ENCODE results near the gene EPB41L2. TPM values are rescaled to one million over a fixed set of nuclear protein-coding genes. Genes with fewer than 3 reads are reported as not detected.

Gene EPB41L2
- total and polyA plus RNA-seq, 2 experiments from 2014 or later, result 76.2 to 91.7 TPM

DNA sequence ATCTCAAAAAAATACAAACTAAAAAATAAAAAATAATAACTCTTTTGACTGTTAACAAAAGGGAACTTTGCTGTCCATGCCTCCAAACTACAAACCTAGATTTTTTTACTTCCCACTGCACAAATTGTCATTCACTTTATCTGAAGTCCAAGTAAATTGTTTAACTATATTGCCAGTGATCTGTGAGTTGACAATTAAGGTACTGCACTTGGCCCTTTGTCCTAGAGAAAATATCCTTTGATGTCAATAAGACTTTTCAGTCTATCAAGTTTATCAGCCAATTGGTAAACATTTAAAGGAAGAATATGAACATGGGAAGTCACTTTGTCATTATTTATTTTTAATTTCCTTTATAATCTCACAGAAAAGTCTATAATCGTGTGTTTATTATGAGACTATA lies 19.3 kb upstream of the EPB41L2 start (continued):
- no peak for TF ChIP-seq CTCF (conservative IDR thresholded peaks at IDR 0.05; ENCODE audit: low read depth in 2 of 2)
- TF ChIP-seq EZH2phosphoT487 (IDR thresholded peaks at IDR 0.05; ENCODE audit: unreplicated experiment), result no peak
- TF ChIP-seq, protein P1, sequence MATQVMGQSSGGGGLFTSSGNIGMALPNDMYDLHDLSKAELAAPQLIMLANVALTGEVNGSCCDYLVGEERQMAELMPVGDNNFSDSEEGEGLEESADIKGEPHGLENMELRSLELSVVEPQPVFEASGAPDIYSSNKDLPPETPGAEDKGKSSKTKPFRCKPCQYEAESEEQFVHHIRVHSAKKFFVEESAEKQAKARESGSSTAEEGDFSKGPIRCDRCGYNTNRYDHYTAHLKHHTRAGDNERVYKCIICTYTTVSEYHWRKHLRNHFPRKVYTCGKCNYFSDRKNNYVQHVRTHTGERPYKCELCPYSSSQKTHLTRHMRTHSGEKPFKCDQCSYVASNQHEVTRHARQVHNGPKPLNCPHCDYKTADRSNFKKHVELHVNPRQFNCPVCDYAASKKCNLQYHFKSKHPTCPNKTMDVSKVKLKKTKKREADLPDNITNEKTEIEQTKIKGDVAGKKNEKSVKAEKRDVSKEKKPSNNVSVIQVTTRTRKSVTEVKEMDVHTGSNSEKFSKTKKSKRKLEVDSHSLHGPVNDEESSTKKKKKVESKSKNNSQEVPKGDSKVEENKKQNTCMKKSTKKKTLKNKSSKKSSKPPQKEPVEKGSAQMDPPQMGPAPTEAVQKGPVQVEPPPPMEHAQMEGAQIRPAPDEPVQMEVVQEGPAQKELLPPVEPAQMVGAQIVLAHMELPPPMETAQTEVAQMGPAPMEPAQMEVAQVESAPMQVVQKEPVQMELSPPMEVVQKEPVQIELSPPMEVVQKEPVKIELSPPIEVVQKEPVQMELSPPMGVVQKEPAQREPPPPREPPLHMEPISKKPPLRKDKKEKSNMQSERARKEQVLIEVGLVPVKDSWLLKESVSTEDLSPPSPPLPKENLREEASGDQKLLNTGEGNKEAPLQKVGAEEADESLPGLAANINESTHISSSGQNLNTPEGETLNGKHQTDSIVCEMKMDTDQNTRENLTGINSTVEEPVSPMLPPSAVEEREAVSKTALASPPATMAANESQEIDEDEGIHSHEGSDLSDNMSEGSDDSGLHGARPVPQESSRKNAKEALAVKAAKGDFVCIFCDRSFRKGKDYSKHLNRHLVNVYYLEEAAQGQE (IDR thresholded peaks at IDR 0.05; ENCODE audit: unreplicated experiment), result no peak
- no peak for TF ChIP-seq ZNF114 (CRISPR knock-in tag; IDR thresholded peaks at IDR 0.05)
- no peak for TF ChIP-seq NANOG (IDR thresholded peaks at IDR 0.05; ENCODE audit: borderline replicate concordance)

DNA sequence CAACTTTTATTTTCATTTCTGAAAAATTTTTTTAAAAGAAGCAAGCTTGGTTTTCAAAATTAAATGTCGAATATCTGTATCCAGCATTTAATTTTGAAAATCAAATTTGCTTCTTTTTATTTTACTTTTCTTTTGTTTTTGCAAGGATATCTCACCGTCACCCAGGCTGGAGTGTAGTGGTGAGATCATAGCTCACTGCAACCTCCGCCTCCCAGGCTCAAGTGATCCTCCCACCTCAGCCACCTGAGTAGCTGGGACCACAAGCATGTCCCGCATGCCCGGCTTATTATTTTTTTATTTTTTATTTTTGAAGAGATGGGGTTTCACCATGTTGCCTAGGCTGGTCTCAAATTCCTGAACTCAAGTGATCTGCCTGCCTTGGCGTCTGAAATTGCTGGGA lies 17.0 kb upstream of the EPB41L2 start:
- Histone ChIP-seq H3F3A (replicated peaks; ENCODE audit: low read depth) (no peaks in the 10 kb centered on the region), H3K4me1 (ENCODE audit: insufficient read depth) (no peaks in the 10 kb centered on the region), H3K27me3 (ENCODE audit: insufficient read depth) (no peaks in the 10 kb centered on the region), H3K27ac (ENCODE audit: low read depth) (no peak overlapping the region), H3K9me2 (ENCODE audit: insufficient read depth) (no peaks in the 10 kb centered on the region), H4K20me1 (replicated peaks; ENCODE audit: insufficient read depth) (no peaks in the 10 kb centered on the region), H3K36me3 (ENCODE audit: insufficient read depth) (no peaks in the 10 kb centered on the region), H3K79me2 (replicated peaks; ENCODE audit: insufficient read depth) (no peaks in the 10 kb centered on the region), H3K4me3 (no peak overlapping the region), H2AFZ (no peak overlapping the region), H3K4me2 (no peak overlapping the region)
- H3K36me3 Mint-ChIP-seq (ENCODE audit: low read depth), result peaks cover under 1% of the 10 kb centered on the region; the same call in 1 of the 3 replicates
- H3K27me3 Mint-ChIP-seq (ENCODE audit: insufficient read depth, low read depth, poor library complexity), result no peaks in the 10 kb centered on the region
- H3K9me3 Mint-ChIP-seq, result peaks cover 2% of the 10 kb centered on the region; the same call in 2 of the 3 replicates
- DNase-seq (ENCODE audit: low spot score) (no peak), ATAC-seq (no peak)
- H3K4me1 Mint-ChIP-seq, result no peaks in the 10 kb centered on the region
- H3K4me3 Mint-ChIP-seq, result no peak overlapping the region
- no peak overlapping the region for H3K27ac Mint-ChIP-seq
- no peak for TF ChIP-seq POLR2AphosphoS5 (IDR thresholded peaks at IDR 0.05; ENCODE audit: low read depth)
- no peak for TF ChIP-seq NANOG (IDR thresholded peaks at IDR 0.05; ENCODE audit: borderline replicate concordance)
- TF ChIP-seq ZNF114 (CRISPR knock-in tag; IDR thresholded peaks at IDR 0.05), result no peak
- TF ChIP-seq CTCF (conservative IDR thresholded peaks at IDR 0.05; ENCODE audit: low read depth in 2 of 2), result no peak
- no peak for TF ChIP-seq EZH2 (IDR thresholded peaks at IDR 0.05; ENCODE audit: low read depth, unreplicated experiment)
- TF ChIP-seq JUNB (IDR thresholded peaks at IDR 0.05; ENCODE audit: unreplicated experiment), result no peak
- no peak for TF ChIP-seq EZH2phosphoT487 (IDR thresholded peaks at IDR 0.05; ENCODE audit: unreplicated experiment)
- no peak for TF ChIP-seq STAT1 (IDR thresholded peaks at IDR 0.05; ENCODE audit: unreplicated experiment)
- TF ChIP-seq, protein P2, sequence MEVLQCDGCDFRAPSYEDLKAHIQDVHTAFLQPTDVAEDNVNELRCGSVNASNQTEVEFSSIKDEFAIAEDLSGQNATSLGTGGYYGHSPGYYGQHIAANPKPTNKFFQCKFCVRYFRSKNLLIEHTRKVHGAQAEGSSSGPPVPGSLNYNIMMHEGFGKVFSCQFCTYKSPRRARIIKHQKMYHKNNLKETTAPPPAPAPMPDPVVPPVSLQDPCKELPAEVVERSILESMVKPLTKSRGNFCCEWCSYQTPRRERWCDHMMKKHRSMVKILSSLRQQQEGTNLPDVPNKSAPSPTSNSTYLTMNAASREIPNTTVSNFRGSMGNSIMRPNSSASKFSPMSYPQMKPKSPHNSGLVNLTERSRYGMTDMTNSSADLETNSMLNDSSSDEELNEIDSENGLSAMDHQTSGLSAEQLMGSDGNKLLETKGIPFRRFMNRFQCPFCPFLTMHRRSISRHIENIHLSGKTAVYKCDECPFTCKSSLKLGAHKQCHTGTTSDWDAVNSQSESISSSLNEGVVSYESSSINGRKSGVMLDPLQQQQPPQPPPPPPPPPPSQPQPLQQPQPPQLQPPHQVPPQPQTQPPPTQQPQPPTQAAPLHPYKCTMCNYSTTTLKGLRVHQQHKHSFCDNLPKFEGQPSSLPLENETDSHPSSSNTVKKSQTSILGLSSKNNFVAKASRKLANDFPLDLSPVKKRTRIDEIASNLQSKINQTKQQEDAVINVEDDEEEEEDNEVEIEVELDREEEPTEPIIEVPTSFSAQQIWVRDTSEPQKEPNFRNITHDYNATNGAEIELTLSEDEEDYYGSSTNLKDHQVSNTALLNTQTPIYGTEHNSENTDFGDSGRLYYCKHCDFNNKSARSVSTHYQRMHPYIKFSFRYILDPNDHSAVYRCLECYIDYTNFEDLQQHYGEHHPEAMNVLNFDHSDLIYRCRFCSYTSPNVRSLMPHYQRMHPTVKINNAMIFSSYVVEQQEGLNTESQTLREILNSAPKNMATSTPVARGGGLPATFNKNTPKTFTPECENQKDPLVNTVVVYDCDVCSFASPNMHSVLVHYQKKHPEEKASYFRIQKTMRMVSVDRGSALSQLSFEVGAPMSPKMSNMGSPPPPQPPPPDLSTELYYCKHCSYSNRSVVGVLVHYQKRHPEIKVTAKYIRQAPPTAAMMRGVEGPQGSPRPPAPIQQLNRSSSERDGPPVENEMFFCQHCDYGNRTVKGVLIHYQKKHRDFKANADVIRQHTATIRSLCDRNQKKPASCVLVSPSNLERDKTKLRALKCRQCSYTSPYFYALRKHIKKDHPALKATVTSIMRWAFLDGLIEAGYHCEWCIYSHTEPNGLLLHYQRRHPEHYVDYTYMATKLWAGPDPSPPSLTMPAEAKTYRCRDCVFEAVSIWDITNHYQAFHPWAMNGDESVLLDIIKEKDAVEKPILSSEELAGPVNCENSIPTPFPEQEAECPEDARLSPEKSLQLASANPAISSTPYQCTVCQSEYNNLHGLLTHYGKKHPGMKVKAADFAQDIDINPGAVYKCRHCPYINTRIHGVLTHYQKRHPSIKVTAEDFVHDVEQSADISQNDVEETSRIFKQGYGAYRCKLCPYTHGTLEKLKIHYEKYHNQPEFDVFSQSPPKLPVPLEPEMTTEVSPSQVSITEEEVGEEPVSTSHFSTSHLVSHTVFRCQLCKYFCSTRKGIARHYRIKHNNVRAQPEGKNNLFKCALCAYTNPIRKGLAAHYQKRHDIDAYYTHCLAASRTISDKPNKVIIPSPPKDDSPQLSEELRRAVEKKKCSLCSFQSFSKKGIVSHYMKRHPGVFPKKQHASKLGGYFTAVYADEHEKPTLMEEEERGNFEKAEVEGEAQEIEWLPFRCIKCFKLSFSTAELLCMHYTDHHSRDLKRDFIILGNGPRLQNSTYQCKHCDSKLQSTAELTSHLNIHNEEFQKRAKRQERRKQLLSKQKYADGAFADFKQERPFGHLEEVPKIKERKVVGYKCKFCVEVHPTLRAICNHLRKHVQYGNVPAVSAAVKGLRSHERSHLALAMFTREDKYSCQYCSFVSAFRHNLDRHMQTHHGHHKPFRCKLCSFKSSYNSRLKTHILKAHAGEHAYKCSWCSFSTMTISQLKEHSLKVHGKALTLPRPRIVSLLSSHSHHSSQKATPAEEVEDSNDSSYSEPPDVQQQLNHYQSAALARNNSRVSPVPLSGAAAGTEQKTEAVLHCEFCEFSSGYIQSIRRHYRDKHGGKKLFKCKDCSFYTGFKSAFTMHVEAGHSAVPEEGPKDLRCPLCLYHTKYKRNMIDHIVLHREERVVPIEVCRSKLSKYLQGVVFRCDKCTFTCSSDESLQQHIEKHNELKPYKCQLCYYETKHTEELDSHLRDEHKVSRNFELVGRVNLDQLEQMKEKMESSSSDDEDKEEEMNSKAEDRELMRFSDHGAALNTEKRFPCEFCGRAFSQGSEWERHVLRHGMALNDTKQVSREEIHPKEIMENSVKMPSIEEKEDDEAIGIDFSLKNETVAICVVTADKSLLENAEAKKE (CRISPR knock-in tag; IDR thresholded peaks at IDR 0.05), result no peak

All from GM23338 (cell line).